Thoracic aorta (tissue), 2 donors: ENCODE results near the gene OSBPL7. TPM values are rescaled to one million over a fixed set of nuclear protein-coding genes. Genes with fewer than 3 reads are reported as not detected.

Experiments
- ATAC-seq: fragments of 150-250 bp; one replicate; pipeline ENCODE4 v1.8.0; 2017; ENCODE audit warnings: low read depth; ENCODE audit not compliant: insufficient number of reproducible peaks, low FRiP score
- DNase-seq: peaks from one replicate; pipeline ENCODE4 v3.0.0-alpha.2; 2020; ENCODE audit warnings: low spot score
- H3K27ac ChIP-seq, 2 donors: fragments of 200-600 bp; sonication (generic); 1 replicate in 1 of 2; 2 replicates in 1 of 2; pipeline ENCODE4 v1.5.1; 2016; ENCODE audit warnings: mild to moderate bottlenecking in 2 of 2, moderate library complexity in 2 of 2
- H3K27me3 ChIP-seq: fragments of 200-600 bp; sonication (generic); replicated peaks from 2 replicates; pipeline ENCODE4 v1.6.0; 2016; ENCODE audit warnings: mild to moderate bottlenecking; ENCODE audit not compliant: insufficient read depth
- H3K36me3 ChIP-seq: fragments of 200-600 bp; sonication (generic); one replicate; pipeline ENCODE4 v1.5.1; 2016
- H3K4me1 ChIP-seq, 2 donors: fragments of 200-600 bp; sonication (generic); 1 replicate in 1 of 2; 2 replicates in 1 of 2; pipeline versions ENCODE4 v1.5.1 to v1.6.0; 2016; ENCODE audit warnings: low read depth in 2 of 2, mild to moderate bottlenecking in 1 of 2; ENCODE audit not compliant: control insufficient read depth in 1 of 2
- H3K4me3 ChIP-seq: fragments of 200-600 bp; sonication (generic); 2 replicates; pipeline ENCODE4 v1.5.1; 2016; ENCODE audit warnings: mild to moderate bottlenecking
- H3K9me3 ChIP-seq: fragments of 200-600 bp; sonication (generic); 2 replicates; pipeline ENCODE4 v1.5.1; 2016
- CTCF ChIP-seq: fragments of 200-600 bp; sonication (generic); IDR thresholded peaks from one replicate; pipeline ENCODE4 v1.5.1; 2019; ENCODE audit warnings: antibody characterized with exemption
- total RNA-seq, 2 donors: library from RNA; depleted of rRNA; stranded (reverse); fragments of >200 nt; gene quantifications; one replicate each; pipeline versions ENCODE4 v1.1.0 to v1.2.3, GENCODE V29; 2016

The OSBPL7 gene
- total RNA-seq, 2 donors from 2014 or later = 15.5 to 20.0 TPM

DNA sequence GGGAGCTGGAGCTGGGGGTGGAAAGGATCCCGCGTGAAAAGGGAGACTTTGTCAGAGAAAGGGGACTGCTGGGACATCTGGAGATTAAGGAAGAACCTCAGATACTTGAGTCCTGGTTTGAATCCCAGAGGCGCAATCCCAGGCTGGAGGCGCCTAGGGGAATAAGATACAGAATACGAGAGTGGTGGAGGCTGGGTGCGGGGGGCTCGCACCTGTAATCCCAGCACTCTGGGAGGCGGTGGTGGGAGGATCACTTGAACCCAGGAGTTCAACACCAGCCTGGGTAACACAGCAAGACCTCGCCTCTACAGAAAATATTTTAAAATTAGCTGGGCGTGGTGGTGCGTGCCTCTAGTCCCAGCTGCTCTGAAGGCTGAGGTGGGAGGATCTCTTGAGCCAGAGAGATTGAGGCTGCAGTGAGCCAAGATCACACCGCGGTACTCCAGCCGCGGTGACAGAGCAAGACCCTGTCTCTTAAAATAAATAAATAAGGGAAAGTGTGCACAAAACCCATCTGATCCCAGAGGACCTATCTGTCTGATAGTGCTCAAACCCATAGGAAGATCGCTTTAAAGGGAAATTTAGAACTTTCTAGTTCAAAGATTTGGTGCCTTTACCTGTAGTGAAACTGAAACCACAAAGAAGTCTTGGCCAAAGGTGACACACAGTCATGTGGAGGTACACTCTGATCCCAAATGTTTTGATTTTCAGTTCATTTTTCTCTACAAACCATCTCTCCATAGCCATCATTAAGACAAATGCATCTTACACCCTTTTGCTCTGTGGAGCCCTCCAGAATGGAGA, 20.1 kb upstream of the OSBPL7 start:
- no peaks in the 10 kb centered on the region for H3K9me3 ChIP-seq
- TF ChIP-seq CTCF = no peak
- DNase-seq = no peak
- ATAC-seq = no peak
- peaks cover 4 to 24% of the 10 kb centered on the region in 2 donors for H3K4me1 ChIP-seq
- H3K27ac ChIP-seq = peak overlapping the region in 1 of 2 donors; percentile 39
- H3K36me3 ChIP-seq = no peaks in the 10 kb centered on the region
- peak overlapping the region; percentile 96 for H3K4me3 ChIP-seq
- H3K27me3 ChIP-seq = peaks cover 2% of the 10 kb centered on the region

DNA sequence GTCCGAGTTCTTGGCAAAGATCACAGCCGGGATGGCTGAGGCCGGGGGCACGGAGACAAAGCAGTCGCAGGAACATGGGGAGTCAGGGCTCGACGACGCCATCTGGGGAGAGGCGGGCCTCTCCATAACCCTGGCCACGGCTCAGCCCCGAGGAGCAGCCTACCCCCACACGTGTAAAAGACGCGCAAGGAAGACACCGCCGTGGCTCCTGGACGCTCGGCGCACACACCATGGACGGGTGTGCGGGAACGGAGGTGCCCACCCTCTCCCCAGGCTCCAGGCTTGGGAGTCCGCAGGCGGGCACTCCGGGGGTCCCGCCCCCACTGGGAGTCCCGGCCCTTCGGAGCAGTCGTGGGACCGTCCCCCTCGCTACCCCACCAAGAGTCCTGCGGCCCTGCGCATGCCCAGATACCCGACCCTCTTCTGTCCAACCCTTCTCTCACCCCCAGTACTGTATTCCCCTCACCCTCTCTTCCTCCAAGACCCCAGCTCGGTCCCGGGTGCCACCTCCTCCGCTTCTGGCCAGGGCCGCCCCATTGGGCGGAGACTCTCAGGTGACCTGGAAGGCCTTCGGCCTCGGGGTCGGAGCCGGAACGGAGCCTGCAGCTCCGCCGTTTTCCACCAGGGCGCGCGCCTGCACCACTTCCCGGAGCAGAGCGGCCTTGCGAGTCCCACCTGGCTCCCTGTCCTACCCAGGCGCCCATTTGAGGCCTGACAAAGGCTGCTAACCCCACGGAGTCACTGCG, 19.3 kb upstream of the OSBPL7 start, which contains the start of gene SCRN2:
Gene SCRN2 (minus strand): TSS at position 532 of the 746 bp plus-strand sequence. CDS start 430 bp downstream, at position 102.
- ATAC-seq = peak; percentile 56
- peak; percentile 49 for DNase-seq
- H3K27me3 ChIP-seq = no peaks in the 10 kb centered on the region
- TF ChIP-seq CTCF = peak; percentile 98
- no peaks in the 10 kb centered on the region for H3K9me3 ChIP-seq
- H3K36me3 ChIP-seq = no peaks in the 10 kb centered on the region
- peak within 1 kb of the TSS; percentile 96 for H3K4me3 ChIP-seq
- H3K27ac ChIP-seq = peak within 1 kb of the TSS in 1 of 2 donors; percentile 39
- H3K4me1 ChIP-seq = peaks cover 4 to 20% of the 10 kb centered on the region in 2 donors

DNA sequence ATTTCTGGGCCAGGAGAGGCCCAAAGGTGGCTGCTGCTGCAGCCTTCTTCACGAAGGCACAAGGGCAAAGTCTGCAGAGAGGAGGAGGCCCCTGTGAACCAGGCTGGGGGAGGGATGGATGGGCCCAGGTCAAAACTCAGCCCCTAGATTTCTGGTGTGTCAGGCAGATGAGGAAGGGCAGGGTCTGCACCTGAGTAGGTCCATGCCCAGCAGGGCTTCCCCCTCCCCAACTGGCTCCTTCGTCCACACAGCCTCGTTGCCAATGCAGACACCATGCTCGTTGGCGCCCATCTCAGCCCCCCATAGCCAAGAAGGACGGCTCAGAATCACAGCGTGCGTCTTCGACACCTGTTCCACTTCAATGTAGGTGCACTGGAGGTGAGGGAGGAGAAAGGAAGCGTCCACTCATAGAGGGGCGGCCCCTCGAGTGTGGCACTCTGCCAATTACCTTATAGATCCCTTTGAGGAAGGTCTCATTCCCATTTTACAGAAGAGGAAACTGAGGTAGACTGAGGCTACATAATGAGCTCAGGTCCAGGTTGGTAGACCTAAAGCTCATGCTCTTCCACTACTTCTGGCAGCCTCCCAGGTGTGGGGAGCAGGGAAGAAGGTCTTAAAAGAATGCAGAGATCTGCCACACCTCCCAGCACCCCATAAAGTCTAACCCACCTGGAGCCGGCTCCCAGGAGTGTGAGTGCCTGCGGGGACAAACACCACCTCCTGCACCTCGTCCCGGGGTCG, 18.6 kb upstream of the OSBPL7 start:
- DNase-seq = no peak
- ATAC-seq = no peak
- peaks cover 4 to 20% of the 10 kb centered on the region in 2 donors for H3K4me1 ChIP-seq
- no peaks in the 10 kb centered on the region for H3K36me3 ChIP-seq
- no peaks in the 10 kb centered on the region for H3K27me3 ChIP-seq
- H3K4me3 ChIP-seq = peak overlapping the region; percentile 96
- H3K27ac ChIP-seq = no peak overlapping the region
- no peaks in the 10 kb centered on the region for H3K9me3 ChIP-seq
- no peak for TF ChIP-seq CTCF

- no peaks in the 10 kb centered on the region for H3K36me3 ChIP-seq
- no peak for TF ChIP-seq CTCF
- H3K27ac ChIP-seq = no peak overlapping the region
- ATAC-seq (no peak), DNase-seq (no peak)
- peaks cover 4 to 20% of the 10 kb centered on the region in 2 donors for H3K4me1 ChIP-seq
- H3K9me3 ChIP-seq = no peaks in the 10 kb centered on the region
- H3K4me3 ChIP-seq = no peak overlapping the region
- no peaks in the 10 kb centered on the region for H3K27me3 ChIP-seq
Observed at GRCh38 chr17:47839071-47839470, 17.5 kb upstream of the OSBPL7 start.

DNA sequence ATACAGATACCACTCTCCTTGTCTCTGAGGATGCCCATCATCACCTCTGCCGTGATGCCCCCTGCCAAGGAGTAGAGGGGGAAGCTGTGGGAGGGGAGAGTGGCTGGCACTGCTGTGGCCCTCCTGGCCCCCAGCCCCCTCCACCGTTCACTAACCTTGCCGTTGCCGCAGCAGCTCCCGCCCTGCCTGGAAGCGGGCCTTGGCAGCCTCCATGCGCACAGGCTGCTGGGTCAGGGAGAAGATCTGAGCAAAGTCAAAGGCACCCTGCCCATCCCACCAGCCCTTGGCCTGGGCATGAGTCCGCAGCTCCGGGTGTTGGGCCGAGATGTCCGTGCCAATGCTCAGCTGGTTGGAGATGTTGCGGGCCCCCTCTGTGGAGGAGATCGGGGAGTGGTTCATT, 17.0 kb upstream of the OSBPL7 start:
- peaks cover 4 to 20% of the 10 kb centered on the region in 2 donors for H3K4me1 ChIP-seq
- TF ChIP-seq CTCF = no peak
- no peak overlapping the region for H3K4me3 ChIP-seq

More for the DNA sequence above, 17.0 kb upstream of the OSBPL7 start:
- DNase-seq = no peak
- no peaks in the 10 kb centered on the region for H3K9me3 ChIP-seq
- ATAC-seq = no peak
- no peaks in the 10 kb centered on the region for H3K36me3 ChIP-seq
- no peaks in the 10 kb centered on the region for H3K27me3 ChIP-seq
- no peak overlapping the region for H3K27ac ChIP-seq
